PC-9 (cell line): ENCODE results near the gene SOAT2. TPM values are rescaled to one million over a fixed set of nuclear protein-coding genes. Genes with fewer than 3 reads are reported as not detected.

Experiments used
- BruUV-seq: library from RNA; stranded (reverse); fragments of 400-500 nt; replicated peaks from 2 replicates; lab custom pipeline; 2021; lab: Mats Ljungman, UMichigan
- CTCF ChIA-PET: fragments of 300-600 bp; sonication (Branson Sonifier 250); formaldehyde crosslinking; loops from one replicate; lab custom pipeline; 2022; ENCODE audit warnings: antibody characterized with exemption; lab: Charles Lee
- POLR2A ChIA-PET: fragments of 300-600 bp; sonication (Branson Sonifier 250); formaldehyde crosslinking; loops from one replicate; lab custom pipeline; 2022; ENCODE audit warnings: antibody characterized with exemption; ENCODE audit not compliant: unreplicated experiment; lab: Charles Lee
- DNase-seq, 2 experiments: peaks; one replicate each; pipeline versions ENCODE4 v3.0.0 to v3.0.0-alpha.2; 2015 to 2022; ENCODE audit warnings: mixed read lengths in 1 of 2
- H2AFZ ChIP-seq: fragments of 200-600 bp; sonication (generic); 2 replicates; pipeline ENCODE4 v1.8.1; 2017; ENCODE audit warnings: antibody characterized with exemption
- H3F3A ChIP-seq: fragments of 200-600 bp; sonication (generic); 2 replicates; pipeline ENCODE4 v1.8.1; 2017; ENCODE audit warnings: antibody characterized with exemption, mild to moderate bottlenecking, low read depth; ENCODE audit not compliant: insufficient read depth
- H3K27ac ChIP-seq: fragments of 200-600 bp; sonication (generic); 2 replicates; pipeline ENCODE4 v1.6.1; 2016; ENCODE audit warnings: mixed run types
- H3K27me3 ChIP-seq: fragments of 200-600 bp; sonication (generic); 2 replicates; pipeline ENCODE4 v1.6.1; 2016; ENCODE audit warnings: low read depth, mixed run types; ENCODE audit not compliant: insufficient read depth
- H3K36me3 ChIP-seq: fragments of 200-600 bp; sonication (generic); 2 replicates; pipeline ENCODE4 v1.6.1; 2016; ENCODE audit warnings: low read depth, mixed run types
- H3K4me1 ChIP-seq: fragments of 200-600 bp; sonication (generic); replicated peaks from 2 replicates; pipeline ENCODE4 v1.6.1; 2016; ENCODE audit warnings: mixed run types; ENCODE audit not compliant: insufficient read depth
- H3K4me2 ChIP-seq: fragments of 200-600 bp; sonication (generic); 2 replicates; pipeline ENCODE4 v1.6.1; 2017; ENCODE audit warnings: mixed run types
- H3K4me3 ChIP-seq: fragments of 200-600 bp; sonication (generic); 2 replicates; pipeline ENCODE4 v1.6.1; 2016; ENCODE audit warnings: mixed run types
- H3K79me2 ChIP-seq: fragments of 200-600 bp; sonication (generic); 2 replicates; pipeline ENCODE4 v1.6.1; 2017; ENCODE audit warnings: low read depth, mixed run types
- H3K9me2 ChIP-seq: fragments of 200-600 bp; sonication (generic); 2 replicates; pipeline ENCODE4 v1.8.1; 2017; ENCODE audit warnings: mild to moderate bottlenecking; ENCODE audit not compliant: insufficient read depth
- H3K9me3 ChIP-seq: fragments of 200-600 bp; sonication (generic); 2 replicates; pipeline ENCODE4 v1.8.1; 2016; ENCODE audit warnings: low read depth; ENCODE audit not compliant: insufficient read depth
- H4K20me1 ChIP-seq: fragments of 200-600 bp; sonication (generic); 2 replicates; pipeline ENCODE4 v1.8.1; 2017; ENCODE audit not compliant: insufficient read depth
- EZH2 ChIP-seq: fragments of 200-600 bp; sonication (generic); IDR thresholded peaks from 2 replicates; pipeline ENCODE4 v1.8.0; 2017; ENCODE audit warnings: antibody characterized with exemption, low read depth
- intact Hi-C: fragments of 100-400 bp; cut with micrococcal nuclease; formaldehyde crosslinking; loops from one replicate; pipeline ENCODE4 v1.10.0; 2022; ENCODE audit not compliant: unreplicated experiment
- total RNA-seq: library from RNA; stranded (reverse); gene quantifications from 2 replicates; pipeline ENCODE4 v1.2.3, GENCODE V29; 2021
- TF ChIP-seq, protein P1 (sequence below): fragments of 200-600 bp; sonication (generic); conservative IDR thresholded peaks from 2 replicates; pipeline ENCODE4 v1.6.1; 2017; ENCODE audit warnings: mixed run types, antibody characterized with exemption, mild to moderate bottlenecking, moderate library complexity

SOAT2 gene
- total RNA-seq, 1 experiment from 2014 or later: 0.79 TPM

GRCh38 chr12:53057816-53058500, 45.3 kb upstream of the SOAT2 start:
- POLR2A ChIA-PET: interaction anchor here (0.6 kb wide), 1 partner anchor 185 kb away, joined by 3 read pairs; no protein-coding TSS in a partner anchor

GRCh38 chr12:53058674-53059433, 44.4 kb upstream of the SOAT2 start:
- TF ChIP-seq, protein P1, sequence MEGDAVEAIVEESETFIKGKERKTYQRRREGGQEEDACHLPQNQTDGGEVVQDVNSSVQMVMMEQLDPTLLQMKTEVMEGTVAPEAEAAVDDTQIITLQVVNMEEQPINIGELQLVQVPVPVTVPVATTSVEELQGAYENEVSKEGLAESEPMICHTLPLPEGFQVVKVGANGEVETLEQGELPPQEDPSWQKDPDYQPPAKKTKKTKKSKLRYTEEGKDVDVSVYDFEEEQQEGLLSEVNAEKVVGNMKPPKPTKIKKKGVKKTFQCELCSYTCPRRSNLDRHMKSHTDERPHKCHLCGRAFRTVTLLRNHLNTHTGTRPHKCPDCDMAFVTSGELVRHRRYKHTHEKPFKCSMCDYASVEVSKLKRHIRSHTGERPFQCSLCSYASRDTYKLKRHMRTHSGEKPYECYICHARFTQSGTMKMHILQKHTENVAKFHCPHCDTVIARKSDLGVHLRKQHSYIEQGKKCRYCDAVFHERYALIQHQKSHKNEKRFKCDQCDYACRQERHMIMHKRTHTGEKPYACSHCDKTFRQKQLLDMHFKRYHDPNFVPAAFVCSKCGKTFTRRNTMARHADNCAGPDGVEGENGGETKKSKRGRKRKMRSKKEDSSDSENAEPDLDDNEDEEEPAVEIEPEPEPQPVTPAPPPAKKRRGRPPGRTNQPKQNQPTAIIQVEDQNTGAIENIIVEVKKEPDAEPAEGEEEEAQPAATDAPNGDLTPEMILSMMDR: no peak
- no peak for TF ChIP-seq EZH2
- no peaks in the 10 kb centered on the region for H4K20me1 ChIP-seq
- H3K4me1 ChIP-seq: peaks cover 20% of the 10 kb centered on the region
- peaks cover 24% of the 10 kb centered on the region; the same call in 1 of the 2 replicates for H3F3A ChIP-seq
- no peak overlapping the region for H3K4me2 ChIP-seq
- intact Hi-C loops: no loop called here
- H3K9me2 ChIP-seq: no peaks in the 10 kb centered on the region
- H2AFZ ChIP-seq: no peak overlapping the region
- no TSS peak for BruUV-seq
- no peak overlapping the region for H3K27ac ChIP-seq
- H3K4me3 ChIP-seq: no peak overlapping the region
- no peaks in the 10 kb centered on the region for H3K27me3 ChIP-seq
- no peaks in the 10 kb centered on the region for H3K79me2 ChIP-seq
- no peak for DNase-seq
- no peaks in the 10 kb centered on the region for H3K36me3 ChIP-seq
- ChIA-PET CTCF (interaction anchor here (0.6 kb wide), 1 partner anchor 267 kb away, joined by 4 read pairs; no protein-coding TSS in a partner anchor), POLR2A (no interaction called here)
- no peaks in the 10 kb centered on the region for H3K9me3 ChIP-seq

More at GRCh38 chr12:53057816-53058500, 45.3 kb upstream of the SOAT2 start:
- Histone ChIP-seq H3K36me3 (no peaks in the 10 kb centered on the region), H2AFZ (no peak overlapping the region), H3K4me1 (peaks cover 27% of the 10 kb centered on the region), H3K27ac (no peak overlapping the region), H3K9me2 (no peaks in the 10 kb centered on the region), H3K27me3 (no peaks in the 10 kb centered on the region), H4K20me1 (no peaks in the 10 kb centered on the region), H3K9me3 (no peaks in the 10 kb centered on the region), H3K79me2 (0 out of 2 replicates have a peak, but pooled peaks cover 3% of the 10 kb centered on the region), H3F3A (peaks cover 26% of the 10 kb centered on the region; the same call in 1 of the 2 replicates), H3K4me2 (no peak overlapping the region), H3K4me3 (no peak overlapping the region)
- intact Hi-C loops: no loop called here
- DNase-seq: no peak
- BruUV-seq: no TSS peak
- TF ChIP-seq, protein P1: no peak
- no peak for TF ChIP-seq EZH2
- CTCF ChIA-PET: interaction anchor here (0.6 kb wide), 1 partner anchor 268 kb away, joined by 4 read pairs; no protein-coding TSS in a partner anchor

- H3K4me2 ChIP-seq: no peak overlapping the region
- H3K4me3 ChIP-seq: no peak overlapping the region
- no peaks in the 10 kb centered on the region for H3K9me2 ChIP-seq
- H3K27ac ChIP-seq: no peak overlapping the region
- CTCF ChIA-PET: no interaction called here
- H3K9me3 ChIP-seq: no peaks in the 10 kb centered on the region
- peaks cover 20% of the 10 kb centered on the region for H3K4me1 ChIP-seq
- no peak overlapping the region for H2AFZ ChIP-seq
- intact Hi-C loops: loop anchor here (10.0 kb wide), 3 partner anchors 115 to 445 kb away; partner anchors contain the start of genes ITGB7, NPFF and TARBP2
- POLR2A ChIA-PET: interaction anchor here (0.6 kb wide), 1 partner anchor 155 kb away, joined by 4 read pairs; no protein-coding TSS in a partner anchor
- H3K79me2 ChIP-seq: no peaks in the 10 kb centered on the region
- TF ChIP-seq, protein P1: no peak
- no peak for TF ChIP-seq EZH2
- no peaks in the 10 kb centered on the region for H4K20me1 ChIP-seq
- no peaks in the 10 kb centered on the region for H3K27me3 ChIP-seq
- DNase-seq: peak in 1 of 2 experiments; percentile 5
- BruUV-seq: no TSS peak
- no peaks in the 10 kb centered on the region for H3K36me3 ChIP-seq
- H3F3A ChIP-seq: peaks cover 20% of the 10 kb centered on the region; the same call in 1 of the 2 replicates
Observed at GRCh38 chr12:53059434-53060063, 43.7 kb upstream of the SOAT2 start.
